Vagina (tissue), 2 donors: ENCODE data around the gene CNNM1. TPM values are rescaled to one million over a fixed set of nuclear protein-coding genes. Genes with fewer than 3 reads are reported as not detected.

ENCODE experiments used
- DNase-seq, 2 donors: peaks; one replicate each; pipeline ENCODE4 v3.0.0-alpha.2; 2017; ENCODE audit errors: extremely low spot score in 2 of 2
- H3K27ac ChIP-seq: fragments of 200-600 bp; sonication (generic); one replicate; pipeline ENCODE4 v1.5.1; 2019
- H3K27me3 ChIP-seq: fragments of 200-600 bp; sonication (generic); one replicate; pipeline ENCODE4 v1.5.1; 2019
- H3K36me3 ChIP-seq, 2 donors: fragments of 200-600 bp; sonication (generic); one replicate each; pipeline ENCODE4 v1.5.1; 2017 to 2019
- H3K4me1 ChIP-seq: fragments of 200-600 bp; sonication (generic); one replicate; pipeline ENCODE4 v1.5.1; 2019
- H3K4me3 ChIP-seq, 2 donors: fragments of 200-600 bp; sonication (generic); 1 replicate in 1 of 2; 2 replicates in 1 of 2; pipeline ENCODE4 v1.5.1; 2016 to 2019
- H3K9me3 ChIP-seq: fragments of 200-600 bp; sonication (generic); one replicate; pipeline ENCODE4 v1.5.1; 2019
- CTCF ChIP-seq, 3 experiments: fragments of 450-650 bp in 2 of 3; fragments of 200-600 bp in 1 of 3; sonication (generic) in 1 of 3; IDR thresholded peaks; one replicate each; pipeline ENCODE4 v1.5.1; 2017 to 2019; ENCODE audit warnings: antibody characterized with exemption in 3 of 3, mild to moderate bottlenecking in 2 of 3, moderate library complexity in 2 of 3
- POLR2A ChIP-seq, 2 donors: fragments of 450-650 bp; IDR thresholded peaks; one replicate each; pipeline ENCODE4 v1.6.1; 2017; ENCODE audit warnings: antibody characterized with exemption in 2 of 2, mild to moderate bottlenecking in 2 of 2, moderate library complexity in 2 of 2
- POLR2AphosphoS5 ChIP-seq, 2 donors: sonication (generic); formaldehyde crosslinking; IDR thresholded peaks; one replicate each; pipeline ENCODE4 v1.9.0; 2017; ENCODE audit warnings: antibody characterized with exemption in 2 of 2, mild to moderate bottlenecking in 2 of 2, low read depth in 1 of 2; ENCODE audit not compliant: insufficient read depth in 1 of 2
- intact Hi-C: fragments of 100-400 bp; cut with DNase I; formaldehyde crosslinking; loops from one replicate; pipeline ENCODE4 v1.15.1; 2023
- total RNA-seq: library from RNA; depleted of rRNA; stranded (reverse); fragments of >200 nt; gene quantifications from one replicate; pipeline ENCODE4 v1.2.3, GENCODE V29; 2016

Gene CNNM1
- total RNA-seq, 1 donor from 2014 or later = 2.5 TPM

DNA sequence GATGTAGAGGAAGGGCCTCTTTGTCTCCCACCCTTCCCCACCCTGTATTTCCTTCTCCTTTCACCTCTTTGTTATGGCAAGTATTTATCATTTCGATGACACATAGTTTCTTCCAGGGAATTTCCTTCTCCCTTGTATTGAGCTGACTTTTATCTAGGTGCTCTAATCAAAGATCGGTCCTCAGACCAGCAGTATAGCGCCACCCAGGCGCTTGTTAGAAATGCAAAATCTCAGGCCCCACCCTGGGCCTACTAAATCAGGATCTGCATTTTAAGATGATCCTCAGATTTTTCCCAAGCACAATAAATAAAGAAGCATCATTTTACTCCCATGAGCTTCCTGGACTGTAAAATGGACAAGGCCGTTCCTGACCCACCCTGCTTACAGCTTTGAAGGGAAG is 113.2 kb downstream of the CNNM1 start:
- Histone ChIP-seq H3K4me1 (no peaks in the 10 kb centered on the region), H3K9me3 (no peaks in the 10 kb centered on the region), H3K27ac (no peak overlapping the region), H3K27me3 (no peaks in the 10 kb centered on the region), H3K36me3 (no peaks in the 10 kb centered on the region), H3K4me3 (no peak overlapping the region)
- no peak for DNase-seq
- intact Hi-C loops = no loop called here
- no peak for TF ChIP-seq POLR2AphosphoS5 (IDR thresholded peaks at IDR 0.05; ENCODE audit: insufficient read depth in 1 of 2, low read depth in 1 of 2)
- no peak for TF ChIP-seq POLR2A (IDR thresholded peaks at IDR 0.05)
- no peak for TF ChIP-seq CTCF (IDR thresholded peaks at IDR 0.05)

DNA sequence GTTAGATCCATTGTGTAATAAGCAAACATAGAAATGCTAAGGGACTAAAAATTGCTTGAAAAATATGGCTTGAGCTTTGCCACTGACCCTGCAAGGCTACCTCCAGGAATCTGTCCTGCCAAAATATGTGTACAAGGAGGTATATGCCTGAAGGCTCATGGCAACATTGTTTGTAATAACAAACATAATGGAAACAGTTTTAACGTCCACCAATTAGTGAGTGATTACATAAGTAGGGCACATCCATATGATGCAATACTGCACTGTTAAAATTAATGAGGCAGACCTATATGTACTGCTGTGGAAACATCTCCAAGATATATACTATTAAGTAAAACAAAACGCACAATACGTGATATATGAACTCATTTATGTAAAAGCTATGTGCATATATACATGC is 114.3 kb downstream of the CNNM1 start:
- Histone ChIP-seq H3K27ac (no peak overlapping the region), H3K9me3 (no peaks in the 10 kb centered on the region), H3K27me3 (no peaks in the 10 kb centered on the region), H3K36me3 (no peaks in the 10 kb centered on the region), H3K4me3 (no peak overlapping the region), H3K4me1 (no peaks in the 10 kb centered on the region)
- intact Hi-C loops = no loop called here
- DNase-seq = no peak
- TF ChIP-seq CTCF (IDR thresholded peaks at IDR 0.05) (no peak), POLR2AphosphoS5 (IDR thresholded peaks at IDR 0.05; ENCODE audit: insufficient read depth in 1 of 2, low read depth in 1 of 2) (no peak)

Other genes starting within 250 kb of the CNNM1 start
- gene HPSE2, start 93.5 kb upstream of the CNNM1 start, total RNA-seq = 10.6 TPM
- gene GOT1, start 101.3 kb downstream of the CNNM1 start, total RNA-seq = 17.4 TPM
- not detected for gene NKX2-3, start 203.6 kb downstream of the CNNM1 start, total RNA-seq